C4-2B (cell line): ENCODE results near the gene TGIF2LY.
"Not testable (repeated sequence)": the region's sequence is repeated elsewhere in the genome, so short reads cannot be mapped to it uniquely, and the experiment has no call there.

Source experiments
- H3K27ac ChIP-seq: fragments of 450-650 bp; 2 replicates; pipeline ENCODE4 v1.5.1; 2017

Gene TGIF2LY

DNA sequence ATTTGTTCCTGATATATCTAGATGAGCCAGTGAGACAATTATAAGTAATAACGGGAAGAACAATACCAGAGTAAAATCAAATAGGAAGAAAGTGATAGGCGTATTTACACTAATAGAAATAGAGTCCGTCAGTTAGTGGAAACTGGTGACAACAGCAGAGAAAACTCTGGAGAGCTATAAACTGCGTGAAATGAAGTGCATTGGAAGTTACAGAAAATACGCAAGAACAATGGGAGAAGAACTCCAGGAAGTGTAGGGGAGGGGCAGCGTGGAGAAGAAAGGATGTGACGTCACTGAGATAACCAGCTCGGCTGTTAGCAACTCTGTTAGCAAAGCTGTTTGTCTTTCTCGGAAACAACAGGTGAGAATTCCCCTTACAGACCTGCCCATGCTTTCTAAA, at the start of gene TGIF2LY:
TSS of gene TGIF2LY (plus strand) at position 301 of the 400 bp plus-strand sequence. CDS start 178 bp downstream, outside the sequence.
- not testable (repeated sequence) for H3K27ac ChIP-seq
